K562 (cell line): ENCODE measurements around the gene HDAC9. TPM values are rescaled to one million over a fixed set of nuclear protein-coding genes. Genes with fewer than 3 reads are reported as not detected.

ENCODE experiments used
- ATAC-seq: fragments of 200-7000 bp; cut with Tn5 transposase; 3 replicates; pipeline ENCODE4 v1.9.1; 2020; ENCODE audit warnings: moderate library complexity
- BruUV-seq: library from RNA; stranded (reverse); fragments of 400-500 nt; replicated peaks from 2 replicates; lab custom pipeline; 2021; lab: Mats Ljungman, UMichigan
- CTCF ChIA-PET: fragments of 300-600 bp; formaldehyde crosslinking; extraction: SDS; loops from one replicate; lab custom pipeline; 2021; ENCODE audit warnings: low intra/inter-chr PET ratio; lab: Yijun Ruan, JAX
- POLR2A ChIA-PET: fragments of 300-600, 350-650 bp; sonication (Branson Sonifier 250); formaldehyde crosslinking; extraction: SDS; loops from one replicate; lab custom pipeline; 2021; ENCODE audit warnings: antibody characterized with exemption, inconsistent platforms; lab: Yijun Ruan, JAX
- DNase-seq, 4 experiments: peaks; one replicate each; pipeline versions ENCODE4 v3.0.0 to v3.0.0-alpha.2; 2011 to 2018; ENCODE audit warnings: low spot score in 3 of 4, mixed read lengths in 3 of 4; ENCODE audit errors: extremely low read depth in 1 of 4
- FAIRE-seq: peaks from 2 replicates; lab custom pipeline; 2011; peaks lifted over from hg19 to GRCh38; lab: Jason Lieb, UNC
- H2AFZ ChIP-seq: 2 replicates; pipeline ENCODE4 v1.6.0; 2011; ENCODE audit warnings: low read depth, low read length, control low read depth, inconsistent platforms
- H3K27ac ChIP-seq: fragments of 200-600 bp; 3 replicates; pipeline ENCODE4 v1.8.0; 2011; ENCODE audit warnings: low read depth, mild to moderate bottlenecking, control low read depth, inconsistent platforms, low read length, moderate library complexity, mixed read lengths; ENCODE audit errors: extremely low read depth
- H3K27me3 ChIP-seq, 2 experiments: fragments of 300-600 bp in 1 of 2; 2 replicates in 1 of 2; 3 replicates in 1 of 2; pipeline versions ENCODE4 v1.6.0 to v1.8.0; 2011; ENCODE audit warnings: inconsistent platforms in 2 of 2, low read length in 2 of 2, mild to moderate bottlenecking in 1 of 2, mixed read lengths in 1 of 2, moderate library complexity in 1 of 2; ENCODE audit not compliant: control insufficient read depth in 2 of 2, insufficient read depth in 2 of 2
- H3K36me3 ChIP-seq: fragments of 300-600 bp; 3 replicates; pipeline ENCODE4 v1.8.0; 2011; ENCODE audit warnings: mild to moderate bottlenecking, low read length, inconsistent platforms; ENCODE audit not compliant: control insufficient read depth, insufficient read depth
- H3K4me1 ChIP-seq, 2 experiments: fragments of 200-600 bp in 1 of 2; replicated peaks in 1 of 2; 2 replicates in 1 of 2; 3 replicates in 1 of 2; pipeline versions ENCODE4 v1.5.1 to v1.8.0; 2011; ENCODE audit warnings: inconsistent platforms in 2 of 2, low read length in 2 of 2, mild to moderate bottlenecking in 1 of 2, mixed read lengths in 1 of 2, moderate library complexity in 1 of 2; ENCODE audit not compliant: control insufficient read depth in 2 of 2, insufficient read depth in 2 of 2
- H3K4me2 ChIP-seq: 2 replicates; pipeline ENCODE4 v1.6.1; 2011; ENCODE audit warnings: low read length, control low read depth, inconsistent platforms, mixed read lengths; ENCODE audit not compliant: insufficient read depth
- H3K4me3 ChIP-seq: fragments of 200-600 bp; sonication (generic), shearing (Covaris generic); 2 replicates; pipeline ENCODE4 v1.5.1; 2016; ENCODE audit warnings: control low read depth, inconsistent platforms
- H3K79me2 ChIP-seq: fragments of 200-600 bp; 3 replicates; pipeline ENCODE4 v1.8.0; 2011; ENCODE audit warnings: low read length, inconsistent platforms; ENCODE audit not compliant: control insufficient read depth, insufficient read depth
- H3K9ac ChIP-seq, 2 experiments: 2 replicates each; pipeline versions ENCODE4 v1.6.0 to v1.6.1; 2011; ENCODE audit warnings: low read depth in 2 of 2, low read length in 2 of 2, control low read depth in 1 of 2, inconsistent platforms in 1 of 2, mild to moderate bottlenecking in 1 of 2, mixed read lengths in 1 of 2; ENCODE audit not compliant: insufficient read depth in 1 of 2
- H3K9me1 ChIP-seq: one replicate; pipeline ENCODE4 v1.6.0; 2011; ENCODE audit warnings: inconsistent platforms, mild to moderate bottlenecking, low read length, moderate library complexity; ENCODE audit not compliant: control insufficient read depth, insufficient read depth
- H3K9me3 ChIP-seq: replicated peaks from 2 replicates; pipeline ENCODE4 v1.5.1; 2011; ENCODE audit warnings: low read depth, low read length, inconsistent platforms; ENCODE audit not compliant: control insufficient read depth, insufficient read depth
- H4K20me1 ChIP-seq: replicated peaks from 2 replicates; pipeline ENCODE4 v1.6.1; 2011; ENCODE audit warnings: low read length, inconsistent platforms, mixed read lengths; ENCODE audit not compliant: control insufficient read depth, insufficient read depth
- MEF2A ChIP-seq: IDR thresholded peaks from 2 replicates; pipeline ENCODE4 v1.6.1; 2011; ENCODE audit warnings: low read depth, mild to moderate bottlenecking, low read length, moderate library complexity; ENCODE audit not compliant: control insufficient read depth
- NFIX ChIP-seq: fragments of 250-450 bp; sonication (Bioruptor Pico); IDR thresholded peaks from 2 replicates; pipeline ENCODE4 v1.4.0; 2020; ENCODE audit warnings: low read depth, mild to moderate bottlenecking, moderate library complexity
- POLR2G ChIP-seq: fragments of 200-400 bp; formaldehyde crosslinking; IDR thresholded peaks from 2 replicates; pipeline ENCODE4 v1.6.1; 2017; ENCODE audit warnings: low read depth, mild to moderate bottlenecking, antibody characterized with exemption, low read length, moderate library complexity
- TAF9B ChIP-seq: fragments of 450-650 bp; IDR thresholded peaks from 2 replicates; pipeline ENCODE4 v1.6.1; 2018; ENCODE audit warnings: mild to moderate bottlenecking; ENCODE audit not compliant: partially characterized antibody
- TFAM ChIP-seq: fragments of 250-450 bp; sonication (Bioruptor Pico); conservative IDR thresholded peaks from 2 replicates; pipeline ENCODE4 v1.5.0; 2021; ENCODE audit warnings: mild to moderate bottlenecking, moderate library complexity
- ZNF134 ChIP-seq: fragments of 250-450 bp; sonication (Bioruptor Pico); conservative IDR thresholded peaks from 2 replicates; pipeline ENCODE4 v1.4.0; 2020
- ZNF609 ChIP-seq: sonication (generic); formaldehyde crosslinking; IDR thresholded peaks from 2 replicates; pipeline ENCODE4 v1.8.1; 2023; ENCODE audit warnings: missing genetic modification reagents, mild to moderate bottlenecking, borderline replicate concordance
- ZNF785 ChIP-seq: fragments of 250-450 bp; sonication (Bioruptor Pico); IDR thresholded peaks from 2 replicates; pipeline ENCODE4 v1.4.0; 2020; ENCODE audit warnings: mild to moderate bottlenecking
- in situ Hi-C: fragments of 300-500 bp; cut with MboI; formaldehyde crosslinking; loops from 4 replicates; pipeline ENCODE4 v1.15.0; 2018; ENCODE audit warnings: inconsistent platforms, mixed read lengths
- intact Hi-C: fragments of 100-400 bp; cut with micrococcal nuclease; formaldehyde crosslinking; loops from 2 replicates; pipeline ENCODE4 v1.14.2; 2022
- polyA plus RNA-seq, 8 experiments: library from polyadenylated mRNA; depleted of rRNA in 4 of 8; stranded (reverse) in 5 of 8; unstranded in 3 of 8; fragments of >200 nt; fragmentation: Nextera tagmentation in 2 of 8; fragmentation: Illumina TruSeq in 1 of 8; extraction: Ambion mirVana in 2 of 8; extraction: Trizol in 1 of 8; gene quantifications; 2 replicates each; pipeline versions ENCODE4 v1.2.1 to v1.2.3, GENCODE V29; 2011 to 2014; ENCODE audit warnings: inconsistent platforms in 1 of 8, missing spikeins in 1 of 8
- total RNA-seq, 7 experiments: library from RNA; depleted of rRNA in 6 of 7; stranded (reverse); fragments of >200 nt in 6 of 7; fragmentation: Illumina TruSeq in 2 of 7; extraction: Trizol in 2 of 7; gene quantifications; 2 replicates each; pipeline versions ENCODE4 v1.2.1 to v1.2.3, GENCODE V29; 2011 to 2021; ENCODE audit warnings: low replicate concordance in 1 of 7

The HDAC9 gene
- total and polyA plus RNA-seq, 9 of the 15 experiments (the other 6 are each of a cell fraction or from before 2014, with no cell fraction given), result 0.08 to 0.91 (median 0.33) TPM

- no peak for TF ChIP-seq ZNF134 (CRISPR knock-in tag)
These were observed 63.4 kb downstream of the HDAC9 start (continued) for GRCh38 chr7:18558910-18559309.

GRCh38 chr7:18559756-18560155, 64.2 kb downstream of the HDAC9 start:
- H3K79me2 ChIP-seq, result no peaks in the 10 kb centered on the region
- no peak overlapping the region for H3K4me3 ChIP-seq
- H3K9me1 ChIP-seq, result no peaks in the 10 kb centered on the region
- no peaks in the 10 kb centered on the region for H3K27me3 ChIP-seq
- ATAC-seq, result no peak
- TF ChIP-seq TFAM (CRISPR knock-in tag), result no peak
- TF ChIP-seq MEF2A, result no peak
- TF ChIP-seq ZNF609 (CRISPR knock-in tag), result no peak
- no peak for TF ChIP-seq ZNF785 (CRISPR knock-in tag)
- no peak for TF ChIP-seq POLR2G
- no peak for TF ChIP-seq TAF9B
- TF ChIP-seq NFIX (CRISPR knock-in tag), result no peak
- TF ChIP-seq, all 486 proteins: peak for 0
- no peaks in the 10 kb centered on the region for H3K36me3 ChIP-seq
- FAIRE-seq (no peak), DNase-seq (no peak)
- ChIA-PET POLR2A (no interaction called here), CTCF (no interaction called here)
- no peak overlapping the region for H3K4me2 ChIP-seq
- BruUV-seq, result no TSS peak
- no peaks in the 10 kb centered on the region for H4K20me1 ChIP-seq
- intact Hi-C loops (no loop called here), in situ Hi-C loops (no loop called here)
- no peaks in the 10 kb centered on the region for H3K4me1 ChIP-seq
- no peak overlapping the region for H2AFZ ChIP-seq
- H3K9ac ChIP-seq, result no peak overlapping the region
- H3K27ac ChIP-seq, result no peak overlapping the region
- no peaks in the 10 kb centered on the region for H3K9me3 ChIP-seq
